ENCODE data around the gene RNF220. TPM values are rescaled to one million over a fixed set of nuclear protein-coding genes. Genes with fewer than 3 reads are reported as not detected.

The RNF220 gene
- total RNA-seq, 4 donors from 2014 or later = 116 to 140 (median 123) TPM

GRCh38 chr1:44688760-44689446, 283.8 kb downstream of the RNF220 start:
- peak in 1 of 2 donors; percentile 9 for DNase-seq (ENCODE audit: low spot score in 2 of 2)
- 76 to 81% methylated on average over 12 of the region's 12 CpGs for WGBS, 2 donors
- no peak for TF ChIP-seq POLR2A (IDR thresholded peaks at IDR 0.05)
- TF ChIP-seq, protein P1, sequence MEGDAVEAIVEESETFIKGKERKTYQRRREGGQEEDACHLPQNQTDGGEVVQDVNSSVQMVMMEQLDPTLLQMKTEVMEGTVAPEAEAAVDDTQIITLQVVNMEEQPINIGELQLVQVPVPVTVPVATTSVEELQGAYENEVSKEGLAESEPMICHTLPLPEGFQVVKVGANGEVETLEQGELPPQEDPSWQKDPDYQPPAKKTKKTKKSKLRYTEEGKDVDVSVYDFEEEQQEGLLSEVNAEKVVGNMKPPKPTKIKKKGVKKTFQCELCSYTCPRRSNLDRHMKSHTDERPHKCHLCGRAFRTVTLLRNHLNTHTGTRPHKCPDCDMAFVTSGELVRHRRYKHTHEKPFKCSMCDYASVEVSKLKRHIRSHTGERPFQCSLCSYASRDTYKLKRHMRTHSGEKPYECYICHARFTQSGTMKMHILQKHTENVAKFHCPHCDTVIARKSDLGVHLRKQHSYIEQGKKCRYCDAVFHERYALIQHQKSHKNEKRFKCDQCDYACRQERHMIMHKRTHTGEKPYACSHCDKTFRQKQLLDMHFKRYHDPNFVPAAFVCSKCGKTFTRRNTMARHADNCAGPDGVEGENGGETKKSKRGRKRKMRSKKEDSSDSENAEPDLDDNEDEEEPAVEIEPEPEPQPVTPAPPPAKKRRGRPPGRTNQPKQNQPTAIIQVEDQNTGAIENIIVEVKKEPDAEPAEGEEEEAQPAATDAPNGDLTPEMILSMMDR (IDR thresholded peaks at IDR 0.05) = no peak
- intact Hi-C loops (cut with DNase I; ENCODE audit: low total_unique reads) = no loop called here
- H3K4me3 ChIP-seq (ENCODE audit: low read depth, poor library complexity, severe bottlenecking) = no peak overlapping the region

DNA sequence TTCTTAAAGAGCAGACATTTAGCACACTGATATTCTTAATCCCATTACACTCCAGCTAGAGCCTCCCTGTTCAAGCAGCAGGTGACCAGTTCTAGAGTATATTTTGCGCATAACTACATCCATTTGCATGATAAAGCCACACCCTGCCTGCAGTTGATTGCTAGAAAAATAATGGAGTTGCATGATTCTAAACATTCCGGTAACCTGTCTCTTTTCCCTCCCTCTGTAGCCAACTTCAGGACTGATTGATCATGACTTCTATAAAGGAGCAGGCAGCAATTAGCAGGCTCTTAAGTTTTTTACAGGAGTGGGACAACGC, 284.4 kb downstream of the RNF220 start:
- WGBS, 2 donors = 58 to 63% methylated on average over 3 of the region's 3 CpGs
- intact Hi-C loops (cut with DNase I; ENCODE audit: low total_unique reads) = no loop called here
- no peak for DNase-seq (ENCODE audit: low spot score in 2 of 2)
- TF ChIP-seq, protein P1 (IDR thresholded peaks at IDR 0.05) = no peak
- TF ChIP-seq POLR2A (IDR thresholded peaks at IDR 0.05) = no peak
- H3K4me3 ChIP-seq (ENCODE audit: low read depth, poor library complexity, severe bottlenecking) = no peak overlapping the region

GRCh38 chr1:44693159-44693558, 288.1 kb downstream of the RNF220 start:
- TF ChIP-seq, protein P1 (IDR thresholded peaks at IDR 0.05) = no peak
- TF ChIP-seq POLR2A (IDR thresholded peaks at IDR 0.05) = no peak
- intact Hi-C loops (cut with DNase I; ENCODE audit: low total_unique reads) = no loop called here
- no peak overlapping the region for H3K4me3 ChIP-seq (ENCODE audit: low read depth, poor library complexity, severe bottlenecking)
- no peak for DNase-seq (ENCODE audit: low spot score in 2 of 2)
- 76 to 90% methylated on average over 2 of the region's 2 CpGs for WGBS, 2 donors

DNA sequence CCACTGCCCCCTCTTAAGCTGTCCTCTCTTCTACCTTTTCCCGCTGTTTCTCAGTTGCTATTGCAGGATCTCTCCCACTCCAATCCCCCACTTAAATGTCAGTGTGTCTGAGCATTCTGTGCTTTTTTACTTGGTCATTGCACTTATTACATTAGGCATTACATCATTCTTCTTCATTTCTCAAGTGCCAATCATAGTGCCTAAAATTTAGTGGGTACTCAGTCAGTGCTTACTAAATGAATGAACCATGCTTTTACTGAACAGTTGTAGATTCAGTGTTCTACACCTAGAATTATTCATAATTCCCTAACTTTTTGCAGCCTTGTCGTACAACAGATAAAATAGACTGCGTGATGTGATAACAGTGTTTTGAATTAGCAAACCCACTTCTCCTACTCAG, 288.8 kb downstream of the RNF220 start:
- 98% methylated on average over 3 of the region's 3 CpGs for WGBS, 2 donors
- intact Hi-C loops (cut with DNase I; ENCODE audit: low total_unique reads) = no loop called here
- DNase-seq (ENCODE audit: low spot score in 2 of 2) = no peak
- TF ChIP-seq POLR2A (IDR thresholded peaks at IDR 0.05) = no peak
- TF ChIP-seq, protein P1 (IDR thresholded peaks at IDR 0.05) = no peak
- H3K4me3 ChIP-seq (ENCODE audit: low read depth, poor library complexity, severe bottlenecking) = no peak overlapping the region

DNA sequence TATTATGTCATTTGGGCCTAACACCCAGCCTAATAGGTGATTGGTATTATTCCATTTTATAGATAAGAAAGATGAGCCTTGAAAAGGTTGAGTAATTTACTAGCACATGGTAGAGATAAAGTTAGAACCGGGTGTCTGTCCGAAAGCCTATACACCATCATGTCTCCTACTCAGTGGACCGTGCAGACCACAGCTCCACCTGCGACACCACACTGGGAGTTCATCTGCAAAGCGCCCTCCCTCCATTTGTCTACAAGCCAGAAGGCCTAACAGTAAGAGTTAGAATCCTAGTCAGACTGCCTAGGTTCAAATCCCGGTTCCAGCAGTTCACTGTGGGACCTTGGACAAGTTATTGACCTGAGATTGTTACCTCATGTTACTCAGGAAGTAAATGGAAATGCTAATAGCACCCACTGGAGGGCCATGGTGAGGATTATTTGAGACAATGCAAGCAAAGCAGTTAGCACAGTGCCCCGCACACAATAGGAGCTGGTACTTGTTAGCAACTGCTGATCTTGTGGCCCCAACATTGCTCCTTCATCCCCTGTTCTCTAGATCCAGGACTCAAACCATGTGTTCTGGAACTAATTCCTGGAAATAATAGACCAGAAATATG, 289.9 kb downstream of the RNF220 start:
- no peak overlapping the region for H3K4me3 ChIP-seq (ENCODE audit: low read depth, poor library complexity, severe bottlenecking)
- TF ChIP-seq POLR2A (IDR thresholded peaks at IDR 0.05) = no peak
- TF ChIP-seq, protein P1 (IDR thresholded peaks at IDR 0.05) = no peak
- no peak for DNase-seq (ENCODE audit: low spot score in 2 of 2)
- 91 to 96% methylated on average over 7 of the region's 7 CpGs for WGBS, 2 donors
- intact Hi-C loops (cut with DNase I; ENCODE audit: low total_unique reads) = no loop called here
